D341Med (cell line): ENCODE data around the gene SLC6A6.

Experiments
- DNase-seq: peaks from one replicate; pipeline ENCODE4 v3.0.0; 2012; ENCODE audit warnings: low spot score

SLC6A6 gene

GRCh38 chr3:14372587-14372986 is 29.8 kb upstream of the SLC6A6 start:
- no peak for DNase-seq

DNA sequence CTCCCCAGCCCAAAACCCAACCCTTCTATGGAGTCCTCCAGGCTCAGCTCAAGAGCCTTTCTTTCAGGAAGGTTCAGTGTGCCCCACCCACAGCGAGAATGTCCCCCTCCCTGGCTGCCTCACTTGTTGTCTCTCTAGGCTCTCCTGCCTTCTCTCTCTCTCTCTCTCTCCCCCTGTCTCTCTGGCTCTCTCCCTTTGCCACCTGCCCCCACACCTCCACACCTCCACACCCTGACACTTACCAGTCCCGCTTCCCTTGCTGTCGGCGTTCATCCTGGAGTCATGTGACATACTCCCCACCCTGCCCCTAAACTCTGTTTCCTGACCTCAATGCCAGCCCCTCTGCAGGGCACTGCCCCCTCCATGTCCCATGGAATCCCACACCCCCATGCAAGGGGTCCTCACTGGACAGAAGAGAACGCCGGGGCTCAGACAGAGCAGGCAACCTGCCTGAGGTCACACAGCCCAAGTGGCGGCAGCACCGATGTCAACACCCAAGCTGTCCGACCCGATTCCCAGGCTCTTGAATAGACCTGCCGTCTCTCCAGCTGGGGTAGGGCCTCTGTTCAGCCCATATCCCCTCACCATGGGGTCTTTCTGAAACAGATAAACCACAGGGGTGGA is 28.5 kb upstream of the SLC6A6 start:
- no peak for DNase-seq

- DNase-seq, result no peak
Observed at GRCh38 chr3:14374444-14374883, 27.9 kb upstream of the SLC6A6 start.

DNA sequence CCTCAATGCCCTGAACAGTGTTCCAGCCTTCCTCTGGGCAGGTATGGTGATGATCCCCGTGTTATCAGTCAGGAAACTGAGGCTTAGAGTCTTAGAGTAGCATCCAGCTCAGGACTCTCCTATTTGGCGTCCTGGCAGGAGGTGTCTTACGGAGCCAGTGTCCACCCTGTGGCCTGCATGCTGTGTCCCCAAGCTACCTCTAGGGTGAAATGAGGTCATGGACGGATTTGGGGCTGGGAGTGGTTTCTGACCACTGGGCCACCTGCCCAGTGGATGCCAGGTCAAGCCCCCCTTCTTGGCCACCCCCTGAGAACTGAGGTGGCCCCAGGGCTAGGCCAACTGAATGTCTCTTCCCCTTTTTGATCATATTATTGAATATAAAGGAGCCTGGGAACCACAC is 27.2 kb upstream of the SLC6A6 start:
- no peak for DNase-seq

DNA sequence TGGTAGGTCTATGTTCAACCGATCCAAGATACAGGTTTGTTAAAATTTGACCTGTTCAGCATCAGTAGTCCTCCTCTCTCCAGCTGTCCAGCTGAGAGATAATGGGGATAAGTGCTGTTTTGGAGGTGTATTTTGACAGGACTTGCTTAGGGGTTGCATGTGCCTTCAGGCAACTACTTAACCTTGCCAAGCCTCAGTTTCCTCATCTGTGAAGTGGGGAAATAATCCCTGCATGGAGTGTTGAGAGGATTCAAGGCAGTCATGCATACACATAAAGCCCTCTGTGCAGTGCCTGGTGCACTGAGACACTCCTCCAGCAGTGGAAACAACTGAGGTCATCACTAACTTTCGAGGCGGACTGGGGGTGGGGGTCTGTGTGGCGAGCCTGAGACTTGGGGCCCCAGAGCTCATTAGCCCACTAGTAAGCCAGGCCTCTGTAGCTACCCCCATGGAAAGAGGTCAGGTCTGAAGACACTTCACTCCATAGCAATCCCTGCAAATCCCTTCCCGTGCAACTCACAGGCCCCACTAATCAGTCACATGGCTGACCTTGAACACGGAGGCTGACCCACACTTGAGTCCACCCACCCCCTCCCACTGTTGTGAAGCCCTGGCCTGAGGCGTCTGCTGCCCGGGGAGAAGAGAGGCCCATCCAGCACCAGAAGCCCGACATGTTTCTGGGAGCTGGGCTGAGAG is 25.9 kb upstream of the SLC6A6 start:
- no peak for DNase-seq

DNA sequence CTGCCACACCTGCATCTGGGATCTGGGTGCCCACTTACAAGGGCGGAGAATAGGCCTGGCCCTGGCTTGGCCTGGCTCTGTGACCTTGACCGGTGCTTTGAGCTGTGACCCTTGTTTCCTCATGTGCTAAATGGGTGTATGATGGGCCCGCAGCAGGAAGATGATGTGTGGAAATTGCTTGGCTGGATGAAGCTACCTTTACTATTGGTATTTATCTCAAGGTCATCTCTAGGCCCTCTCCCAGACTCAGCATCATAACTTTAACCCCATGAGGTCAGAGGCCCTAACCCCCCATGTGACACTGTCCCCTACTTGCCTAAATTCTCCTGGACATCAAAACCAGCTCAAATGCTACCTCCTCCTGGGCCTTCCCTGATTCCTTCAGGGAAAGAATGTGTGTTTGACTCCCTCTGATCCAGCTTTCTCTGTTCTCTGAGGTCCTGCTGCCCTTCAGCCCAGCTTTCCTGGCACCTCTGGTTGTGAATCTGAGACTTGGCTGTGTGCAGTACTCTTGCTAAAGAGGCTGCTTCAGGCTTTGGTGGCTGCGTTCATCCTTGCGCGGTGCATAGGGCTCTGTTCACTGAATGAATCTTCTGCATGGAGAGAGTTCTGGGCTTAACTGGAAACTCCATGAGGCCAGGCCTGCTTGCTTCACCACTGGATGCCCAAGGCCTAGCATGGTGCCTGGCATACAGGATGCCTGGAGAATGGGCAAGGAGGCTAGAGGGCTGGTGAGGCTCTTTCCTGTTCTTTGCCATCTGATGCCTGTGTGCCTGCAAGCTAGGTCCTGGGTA is 25.2 kb upstream of the SLC6A6 start:
- no peak for DNase-seq

GRCh38 chr3:14377838-14378169 is 24.6 kb upstream of the SLC6A6 start:
- no peak for DNase-seq

DNA sequence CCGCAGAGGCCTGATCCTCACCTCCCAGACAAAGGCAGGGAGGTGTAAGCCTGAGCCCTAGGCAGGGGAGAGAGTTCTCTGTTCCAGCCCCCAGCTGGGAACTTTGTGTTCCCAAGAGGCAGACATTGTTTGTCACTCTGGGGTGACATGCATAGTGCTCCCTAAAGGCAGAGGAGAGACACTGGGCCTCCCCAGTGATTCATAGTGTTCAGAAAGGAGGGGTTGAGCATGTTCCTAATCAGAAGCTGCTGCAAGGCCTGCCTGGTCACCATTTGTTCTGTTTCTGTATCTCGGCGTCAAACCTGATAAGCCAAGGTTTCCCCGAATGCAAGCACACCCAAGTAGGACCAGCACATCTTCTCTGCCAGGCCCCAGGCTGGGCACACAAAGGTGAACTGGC is 24.0 kb upstream of the SLC6A6 start:
- DNase-seq, result no peak

- no peak for DNase-seq
Observed at GRCh38 chr3:14379843-14380242, 22.6 kb upstream of the SLC6A6 start.

- no peak for DNase-seq
Observed at GRCh38 chr3:14386254-14386653, 16.2 kb upstream of the SLC6A6 start.

- DNase-seq, result no peak
Observed at GRCh38 chr3:14388201-14388600, 14.2 kb upstream of the SLC6A6 start.

DNA sequence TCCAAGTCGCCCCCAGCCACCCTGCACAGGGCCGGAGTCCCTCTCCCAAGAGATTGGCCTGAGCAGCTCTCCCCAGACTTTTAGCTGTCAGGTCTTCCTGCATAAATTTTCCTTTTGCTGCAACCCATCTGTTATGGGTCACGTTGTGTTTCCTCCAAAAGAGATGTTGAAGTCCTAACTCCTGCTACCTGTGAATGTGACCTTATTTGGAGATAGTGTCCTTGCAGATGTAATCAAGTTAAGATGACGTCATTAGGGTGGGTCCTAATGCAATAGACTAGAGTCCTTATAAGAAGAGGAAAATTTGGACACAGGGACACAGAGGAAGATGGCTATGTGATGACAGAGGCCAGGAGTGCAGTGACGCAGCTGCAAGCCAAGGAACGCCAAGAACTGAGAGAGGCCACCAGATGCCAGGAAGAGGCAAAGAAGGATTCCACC is 13.2 kb upstream of the SLC6A6 start:
- DNase-seq, result no peak

DNA sequence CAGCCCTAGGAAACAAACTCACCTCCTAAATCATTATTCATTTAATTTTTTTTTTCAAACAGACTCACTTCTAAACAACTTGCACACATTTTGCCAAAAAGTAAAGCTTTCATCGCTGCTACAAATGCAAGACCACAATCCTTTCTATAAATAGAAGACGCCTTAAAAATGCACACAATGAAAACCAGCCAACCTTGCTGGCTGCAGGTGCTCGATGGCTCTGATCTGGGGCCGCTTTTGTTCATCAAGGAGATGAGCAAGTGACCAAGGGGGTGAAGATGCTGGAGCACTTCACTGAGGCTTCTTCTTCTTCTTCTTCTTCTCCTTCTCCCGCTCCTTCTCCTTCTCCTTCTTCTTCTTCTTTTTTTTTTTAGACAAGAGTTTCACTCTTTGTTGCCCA is 12.7 kb upstream of the SLC6A6 start:
- no peak for DNase-seq

- DNase-seq, result no peak
Observed at GRCh38 chr3:14391033-14391432, 11.4 kb upstream of the SLC6A6 start.

GRCh38 chr3:14392231-14392630 is 10.2 kb upstream of the SLC6A6 start:
- DNase-seq, result no peak

- no peak for DNase-seq
Observed at GRCh38 chr3:14392803-14393319, 9.5 kb upstream of the SLC6A6 start.

GRCh38 chr3:14393440-14394106 is 8.8 kb upstream of the SLC6A6 start:
- DNase-seq, result no peak

- DNase-seq, result no peak
Observed at GRCh38 chr3:14396031-14396692, 6.2 kb upstream of the SLC6A6 start.

- no peak for DNase-seq
Observed at GRCh38 chr3:14397046-14397445, 5.4 kb upstream of the SLC6A6 start.

DNA sequence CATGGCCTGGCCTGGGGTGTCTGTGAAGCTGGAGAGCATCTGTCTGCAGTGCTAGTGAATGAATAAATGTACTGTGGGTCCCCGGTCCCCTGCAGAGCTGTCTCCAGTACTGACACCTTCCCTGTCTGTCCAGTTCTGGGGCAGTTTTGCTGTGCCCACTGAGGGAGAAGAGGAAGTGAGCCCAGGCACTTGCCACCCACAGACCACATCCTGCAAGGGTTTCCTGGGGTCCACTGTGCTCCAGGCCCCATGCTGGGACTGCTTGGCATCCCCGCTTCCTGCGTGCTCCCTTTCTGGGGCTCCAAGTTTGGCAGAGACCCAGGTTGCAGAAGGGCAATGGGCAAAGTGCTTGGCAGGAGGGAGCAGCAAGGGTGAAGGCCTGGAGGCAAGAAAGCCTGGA is 4.9 kb upstream of the SLC6A6 start:
- DNase-seq, result no peak

GRCh38 chr3:14397940-14398796 is 4.2 kb upstream of the SLC6A6 start:
- DNase-seq, result no peak
